Fibroblast of skin of back (primary cell): ENCODE measurements around the gene PRXL2A.
"Not testable (repeated sequence)": the region's sequence is repeated elsewhere in the genome, so short reads cannot be mapped to it uniquely, and the experiment has no call there.

Experiments
- DNase-seq: peaks from one replicate; pipeline ENCODE4 v3.0.0-alpha.2; 2013

PRXL2A gene

GRCh38 chr10:80477813-80478212 is 69.5 kb downstream of the PRXL2A start:
- peak; percentile 91 for DNase-seq

GRCh38 chr10:80480373-80480772 is 72.0 kb downstream of the PRXL2A start:
- not testable (repeated sequence) for DNase-seq

GRCh38 chr10:80480852-80481251 is 72.5 kb downstream of the PRXL2A start:
- DNase-seq: no peak

GRCh38 chr10:80484243-80484642 is 75.9 kb downstream of the PRXL2A start:
- DNase-seq: no peak

- no peak for DNase-seq
Observed at GRCh38 chr10:80484676-80485075, 76.3 kb downstream of the PRXL2A start.

GRCh38 chr10:80485076-80485945 is 77.0 kb downstream of the PRXL2A start:
- DNase-seq: no peak

- no peak for DNase-seq
Observed at GRCh38 chr10:80485946-80486764, 77.8 kb downstream of the PRXL2A start.
